ENCODE results near the gene PAK2.
"Not testable (repeated sequence)": the region's sequence is repeated elsewhere in the genome, so short reads cannot be mapped to it uniquely, and the experiment has no call there.

PAK2 gene

GRCh38 chr3:196792771-196793170 lies 53.1 kb downstream of the PAK2 start:
- DNase-seq (ENCODE audit: low spot score in 2 of 2) (no peak), ATAC-seq (no peak)
- H3K27ac Mint-ChIP-seq: no peak overlapping the region
- peaks cover 3% of the 10 kb centered on the region for H3K9me3 Mint-ChIP-seq
- peaks cover 53% of the 10 kb centered on the region for H3K36me3 Mint-ChIP-seq
- no peak overlapping the region for H3K4me3 Mint-ChIP-seq
- peaks cover 25% of the 10 kb centered on the region for H3K4me1 Mint-ChIP-seq

GRCh38 chr3:196793246-196793645 lies 53.6 kb downstream of the PAK2 start:
- no peak for ATAC-seq
- peaks cover 54% of the 10 kb centered on the region for H3K36me3 Mint-ChIP-seq
- peaks cover 21% of the 10 kb centered on the region for H3K4me1 Mint-ChIP-seq
- H3K9me3 Mint-ChIP-seq: peaks cover 3% of the 10 kb centered on the region
- peak overlapping the region; percentile 6 for H3K27ac Mint-ChIP-seq
- H3K4me3 Mint-ChIP-seq: no peak overlapping the region
- no peak for DNase-seq (ENCODE audit: low spot score in 2 of 2)

- peaks cover 3% of the 10 kb centered on the region for H3K9me3 Mint-ChIP-seq
- H3K4me3 Mint-ChIP-seq: no peak overlapping the region
- H3K27ac Mint-ChIP-seq: peak overlapping the region; percentile 6
- DNase-seq (ENCODE audit: low spot score in 2 of 2) (no peak), ATAC-seq (no peak)
- peaks cover 14% of the 10 kb centered on the region for H3K4me1 Mint-ChIP-seq
- peaks cover 59% of the 10 kb centered on the region for H3K36me3 Mint-ChIP-seq
Measured at GRCh38 chr3:196794467-196794866, 54.8 kb downstream of the PAK2 start.

GRCh38 chr3:196796317-196796716 lies 56.7 kb downstream of the PAK2 start:
- Mint-ChIP-seq H3K27ac (no peak overlapping the region), H3K9me3 (peaks cover 3% of the 10 kb centered on the region), H3K36me3 (peaks cover 59% of the 10 kb centered on the region), H3K4me1 (peaks cover 14% of the 10 kb centered on the region), H3K4me3 (no peak overlapping the region)
- DNase-seq (ENCODE audit: low spot score in 2 of 2) (no peak), ATAC-seq (no peak)

GRCh38 chr3:196800742-196801434 lies 61.2 kb downstream of the PAK2 start:
- Mint-ChIP-seq H3K9me3 (no peaks in the 10 kb centered on the region), H3K4me1 (peaks cover 15% of the 10 kb centered on the region), H3K36me3 (peaks cover 62% of the 10 kb centered on the region), H3K27ac (no peak overlapping the region), H3K4me3 (no peak overlapping the region)
- no peak for DNase-seq (ENCODE audit: low spot score in 2 of 2)
- no peak for ATAC-seq

GRCh38 chr3:196803891-196804468 lies 64.3 kb downstream of the PAK2 start:
- no peak overlapping the region for H3K4me3 Mint-ChIP-seq
- H3K27ac Mint-ChIP-seq: peak overlapping the region; percentile 46
- peaks cover 15% of the 10 kb centered on the region for H3K4me1 Mint-ChIP-seq
- H3K36me3 Mint-ChIP-seq: peaks cover 78% of the 10 kb centered on the region
- DNase-seq (ENCODE audit: low spot score in 2 of 2): no peak
- H3K9me3 Mint-ChIP-seq: no peaks in the 10 kb centered on the region
- peak; percentile 64 for ATAC-seq

- DNase-seq (ENCODE audit: low spot score in 2 of 2) (no peak), ATAC-seq (no peak)
- Mint-ChIP-seq H3K4me3 (no peak overlapping the region), H3K4me1 (peaks cover 15% of the 10 kb centered on the region), H3K27ac (no peak overlapping the region), H3K36me3 (peaks cover 86% of the 10 kb centered on the region), H3K9me3 (no peaks in the 10 kb centered on the region)
Measured at GRCh38 chr3:196804773-196805172, 65.1 kb downstream of the PAK2 start.

- H3K27ac Mint-ChIP-seq: peak overlapping the region; percentile 84
- no peaks in the 10 kb centered on the region for H3K9me3 Mint-ChIP-seq
- ATAC-seq (no peak), DNase-seq (ENCODE audit: low spot score in 2 of 2) (no peak)
- H3K36me3 Mint-ChIP-seq: peaks cover 99% of the 10 kb centered on the region
- H3K4me3 Mint-ChIP-seq: no peak overlapping the region
- H3K4me1 Mint-ChIP-seq: no peaks in the 10 kb centered on the region
Measured at GRCh38 chr3:196810963-196811581, 71.4 kb downstream of the PAK2 start.

GRCh38 chr3:196812853-196813252 lies 73.2 kb downstream of the PAK2 start:
- H3K9me3 Mint-ChIP-seq: no peaks in the 10 kb centered on the region
- H3K27ac Mint-ChIP-seq: peak overlapping the region; percentile 52
- H3K4me3 Mint-ChIP-seq: no peak overlapping the region
- no peaks in the 10 kb centered on the region for H3K4me1 Mint-ChIP-seq
- ATAC-seq (no peak), DNase-seq (ENCODE audit: low spot score in 2 of 2) (no peak)
- H3K36me3 Mint-ChIP-seq: peaks cover 99% of the 10 kb centered on the region

- H3K36me3 Mint-ChIP-seq: peaks cover 99% of the 10 kb centered on the region
- H3K9me3 Mint-ChIP-seq: no peaks in the 10 kb centered on the region
- H3K4me3 Mint-ChIP-seq: no peak overlapping the region
- no peak for DNase-seq (ENCODE audit: low spot score in 2 of 2)
- ATAC-seq: no peak
- no peaks in the 10 kb centered on the region for H3K4me1 Mint-ChIP-seq
- no peak overlapping the region for H3K27ac Mint-ChIP-seq
Measured at GRCh38 chr3:196813903-196814302, 74.2 kb downstream of the PAK2 start.

GRCh38 chr3:196821806-196822355 lies 82.2 kb downstream of the PAK2 start:
- Mint-ChIP-seq H3K9me3 (no peaks in the 10 kb centered on the region), H3K36me3 (peaks cover 100% of the 10 kb centered on the region), H3K27ac (no peak overlapping the region), H3K4me1 (no peaks in the 10 kb centered on the region), H3K4me3 (no peak overlapping the region)
- no peak for ATAC-seq
- no peak for DNase-seq (ENCODE audit: low spot score in 2 of 2)

GRCh38 chr3:196829651-196830050 lies 90.0 kb downstream of the PAK2 start:
- not testable (repeated sequence) for H3K4me3 Mint-ChIP-seq; H3K9me3 Mint-ChIP-seq; H3K27ac Mint-ChIP-seq; DNase-seq (ENCODE audit: low spot score in 2 of 2); H3K4me1 Mint-ChIP-seq; ATAC-seq
- H3K36me3 Mint-ChIP-seq: peaks cover 86% of the 10 kb centered on the region

GRCh38 chr3:196835086-196835485 lies 95.4 kb downstream of the PAK2 start:
- ATAC-seq: no peak
- H3K27ac Mint-ChIP-seq: no peak overlapping the region
- no peak for DNase-seq (ENCODE audit: low spot score in 2 of 2)
- H3K4me1 Mint-ChIP-seq: no peaks in the 10 kb centered on the region
- no peaks in the 10 kb centered on the region for H3K9me3 Mint-ChIP-seq
- H3K36me3 Mint-ChIP-seq: peaks cover 41% of the 10 kb centered on the region
- no peak overlapping the region for H3K4me3 Mint-ChIP-seq

GRCh38 chr3:196836626-196837025 lies 97.0 kb downstream of the PAK2 start:
- ATAC-seq; H3K27ac Mint-ChIP-seq; DNase-seq (ENCODE audit: low spot score in 2 of 2); H3K4me3 Mint-ChIP-seq; H3K9me3 Mint-ChIP-seq; H3K4me1 Mint-ChIP-seq: not testable (repeated sequence)
- H3K36me3 Mint-ChIP-seq: peaks cover 25% of the 10 kb centered on the region

GRCh38 chr3:196837819-196838420 lies 98.3 kb downstream of the PAK2 start:
- Mint-ChIP-seq H3K27ac (no peak overlapping the region), H3K9me3 (no peaks in the 10 kb centered on the region), H3K4me1 (no peaks in the 10 kb centered on the region), H3K4me3 (no peak overlapping the region), H3K36me3 (peaks cover 16% of the 10 kb centered on the region)
- DNase-seq (ENCODE audit: low spot score in 2 of 2) (peak; percentile 44 to 81), ATAC-seq (peak; percentile 92)

All from stimulated activated effector memory CD8-positive, alpha-beta T cell treated with anti-CD3 and anti-CD28 coated beads, Interleukin-12 subunit alpha, Interleukin-12 subunit beta, amount 100 ng/mL, for 72 hours (primary cell).